Vagina (tissue), 2 donors: Measurements from ENCODE around the gene NUDT14. TPM values are rescaled to one million over a fixed set of nuclear protein-coding genes. Genes with fewer than 3 reads are reported as not detected.

ENCODE experiments used
- DNase-seq, 2 donors: peaks; one replicate each; pipeline ENCODE4 v3.0.0-alpha.2; 2017; ENCODE audit errors: extremely low spot score in 2 of 2
- H3K27ac ChIP-seq: fragments of 200-600 bp; sonication (generic); one replicate; pipeline ENCODE4 v1.5.1; 2019
- H3K27me3 ChIP-seq: fragments of 200-600 bp; sonication (generic); one replicate; pipeline ENCODE4 v1.5.1; 2019
- H3K36me3 ChIP-seq, 2 donors: fragments of 200-600 bp; sonication (generic); one replicate each; pipeline ENCODE4 v1.5.1; 2017 to 2019
- H3K4me1 ChIP-seq: fragments of 200-600 bp; sonication (generic); one replicate; pipeline ENCODE4 v1.5.1; 2019
- H3K4me3 ChIP-seq, 2 donors: fragments of 200-600 bp; sonication (generic); 1 replicate in 1 of 2; 2 replicates in 1 of 2; pipeline ENCODE4 v1.5.1; 2016 to 2019
- H3K9me3 ChIP-seq: fragments of 200-600 bp; sonication (generic); one replicate; pipeline ENCODE4 v1.5.1; 2019
- POLR2A ChIP-seq, 2 donors: fragments of 450-650 bp; IDR thresholded peaks; one replicate each; pipeline ENCODE4 v1.6.1; 2017; ENCODE audit warnings: antibody characterized with exemption in 2 of 2, mild to moderate bottlenecking in 2 of 2, moderate library complexity in 2 of 2
- POLR2AphosphoS5 ChIP-seq, 2 donors: sonication (generic); formaldehyde crosslinking; IDR thresholded peaks; one replicate each; pipeline ENCODE4 v1.9.0; 2017; ENCODE audit warnings: antibody characterized with exemption in 2 of 2, mild to moderate bottlenecking in 2 of 2, low read depth in 1 of 2; ENCODE audit not compliant: insufficient read depth in 1 of 2
- intact Hi-C: fragments of 100-400 bp; cut with DNase I; formaldehyde crosslinking; loops from one replicate; pipeline ENCODE4 v1.15.1; 2023
- total RNA-seq: library from RNA; depleted of rRNA; stranded (reverse); fragments of >200 nt; gene quantifications from one replicate; pipeline ENCODE4 v1.2.3, GENCODE V29; 2016
- TF ChIP-seq, protein P1 (sequence below), 3 experiments: fragments of 450-650 bp in 2 of 3; fragments of 200-600 bp in 1 of 3; sonication (generic) in 1 of 3; IDR thresholded peaks; one replicate each; pipeline ENCODE4 v1.5.1; 2017 to 2019; ENCODE audit warnings: antibody characterized with exemption in 3 of 3, mild to moderate bottlenecking in 2 of 3, moderate library complexity in 2 of 3

The NUDT14 gene
- total RNA-seq, 1 donor from 2014 or later, result 11.0 TPM

GRCh38 chr14:105178069-105178867 lies 2.8 kb downstream of the NUDT14 start:
- H3K9me3 ChIP-seq, result no peaks in the 10 kb centered on the region
- H3K27ac ChIP-seq, result no peak overlapping the region
- H3K4me1 ChIP-seq, result peaks cover 56% of the 10 kb centered on the region
- no peaks in the 10 kb centered on the region for H3K36me3 ChIP-seq
- TF ChIP-seq POLR2A (IDR thresholded peaks at IDR 0.05), result no peak
- TF ChIP-seq, protein P1, sequence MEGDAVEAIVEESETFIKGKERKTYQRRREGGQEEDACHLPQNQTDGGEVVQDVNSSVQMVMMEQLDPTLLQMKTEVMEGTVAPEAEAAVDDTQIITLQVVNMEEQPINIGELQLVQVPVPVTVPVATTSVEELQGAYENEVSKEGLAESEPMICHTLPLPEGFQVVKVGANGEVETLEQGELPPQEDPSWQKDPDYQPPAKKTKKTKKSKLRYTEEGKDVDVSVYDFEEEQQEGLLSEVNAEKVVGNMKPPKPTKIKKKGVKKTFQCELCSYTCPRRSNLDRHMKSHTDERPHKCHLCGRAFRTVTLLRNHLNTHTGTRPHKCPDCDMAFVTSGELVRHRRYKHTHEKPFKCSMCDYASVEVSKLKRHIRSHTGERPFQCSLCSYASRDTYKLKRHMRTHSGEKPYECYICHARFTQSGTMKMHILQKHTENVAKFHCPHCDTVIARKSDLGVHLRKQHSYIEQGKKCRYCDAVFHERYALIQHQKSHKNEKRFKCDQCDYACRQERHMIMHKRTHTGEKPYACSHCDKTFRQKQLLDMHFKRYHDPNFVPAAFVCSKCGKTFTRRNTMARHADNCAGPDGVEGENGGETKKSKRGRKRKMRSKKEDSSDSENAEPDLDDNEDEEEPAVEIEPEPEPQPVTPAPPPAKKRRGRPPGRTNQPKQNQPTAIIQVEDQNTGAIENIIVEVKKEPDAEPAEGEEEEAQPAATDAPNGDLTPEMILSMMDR (IDR thresholded peaks at IDR 0.05), result no peak
- TF ChIP-seq POLR2AphosphoS5 (IDR thresholded peaks at IDR 0.05; ENCODE audit: insufficient read depth in 1 of 2, low read depth in 1 of 2), result no peak
- intact Hi-C loops, result no loop called here
- no peak for DNase-seq
- H3K4me3 ChIP-seq, result no peak overlapping the region
- H3K27me3 ChIP-seq, result no peaks in the 10 kb centered on the region

GRCh38 chr14:105177082-105177481 lies 4.0 kb downstream of the NUDT14 start:
- Histone ChIP-seq H3K36me3 (no peaks in the 10 kb centered on the region), H3K4me1 (peaks cover 49% of the 10 kb centered on the region), H3K4me3 (no peak overlapping the region), H3K27ac (no peak overlapping the region), H3K9me3 (no peaks in the 10 kb centered on the region), H3K27me3 (no peaks in the 10 kb centered on the region)
- DNase-seq, result no peak
- intact Hi-C loops, result no loop called here
- TF ChIP-seq POLR2AphosphoS5 (IDR thresholded peaks at IDR 0.05; ENCODE audit: insufficient read depth in 1 of 2, low read depth in 1 of 2), result no peak
- TF ChIP-seq, protein P1 (IDR thresholded peaks at IDR 0.05), result no peak

GRCh38 chr14:105176513-105176912 lies 4.6 kb downstream of the NUDT14 start:
- H3K36me3 ChIP-seq, result no peaks in the 10 kb centered on the region
- no peaks in the 10 kb centered on the region for H3K9me3 ChIP-seq
- intact Hi-C loops, result no loop called here
- no peak overlapping the region for H3K4me3 ChIP-seq
- no peaks in the 10 kb centered on the region for H3K27me3 ChIP-seq
- peaks cover 44% of the 10 kb centered on the region for H3K4me1 ChIP-seq
- no peak for DNase-seq
- TF ChIP-seq POLR2A (IDR thresholded peaks at IDR 0.05), result no peak
- TF ChIP-seq POLR2AphosphoS5 (IDR thresholded peaks at IDR 0.05; ENCODE audit: insufficient read depth in 1 of 2, low read depth in 1 of 2), result no peak
- TF ChIP-seq, protein P1 (IDR thresholded peaks at IDR 0.05), result no peak
- H3K27ac ChIP-seq, result no peak overlapping the region

DNA sequence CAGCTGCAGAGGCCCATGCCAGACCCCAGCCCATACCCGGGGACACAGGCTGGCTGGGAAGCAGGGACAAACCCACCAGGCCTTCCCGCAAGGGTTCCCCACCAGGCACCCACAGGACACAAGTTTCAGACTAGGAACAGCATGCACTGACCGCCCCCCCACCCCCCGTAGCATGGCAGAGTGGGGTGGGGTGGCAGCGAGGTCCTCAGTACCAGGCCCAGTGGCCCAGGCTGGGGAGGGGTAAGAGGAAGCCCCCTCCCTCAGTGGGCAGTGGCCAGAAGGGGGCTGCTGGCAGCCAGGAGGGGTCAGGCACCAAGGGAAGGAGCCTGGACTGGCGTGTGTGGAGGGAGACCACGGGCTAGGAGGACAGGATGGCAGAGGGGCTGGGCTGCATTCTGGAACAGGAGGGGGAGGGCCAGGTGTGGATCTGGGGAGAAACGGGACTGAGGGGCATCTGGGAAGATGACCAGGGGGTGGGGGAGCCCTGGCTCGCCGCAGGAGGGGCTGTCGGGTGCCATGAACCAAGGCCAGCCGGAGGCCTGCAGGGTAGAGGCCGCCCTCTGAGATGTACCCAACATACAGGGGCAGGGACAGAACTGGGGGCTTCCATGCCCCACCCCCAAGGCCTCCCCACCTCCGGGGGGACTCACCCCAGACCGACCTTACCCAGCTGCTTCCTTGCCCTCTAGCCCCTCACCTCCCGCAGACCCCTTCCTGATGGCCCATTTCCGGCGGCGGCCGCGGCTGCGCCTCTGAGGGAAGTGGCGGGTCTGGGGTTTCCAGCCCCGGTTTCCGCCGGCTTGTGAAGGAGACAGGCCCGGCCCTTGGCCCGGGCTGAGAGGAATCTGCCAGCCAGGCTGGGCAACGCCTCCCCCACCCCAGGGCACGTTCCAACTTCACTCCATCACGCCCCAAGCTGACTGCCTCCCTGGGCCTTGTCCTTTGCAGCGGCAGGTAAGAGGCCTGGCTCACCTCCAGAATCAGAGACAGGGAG lies 6.9 kb downstream of the NUDT14 start:
- Histone ChIP-seq H3K27me3 (no peaks in the 10 kb centered on the region), H3K9me3 (no peaks in the 10 kb centered on the region), H3K4me1 (peaks cover 39% of the 10 kb centered on the region), H3K4me3 (no peak overlapping the region), H3K27ac (no peak overlapping the region), H3K36me3 (no peaks in the 10 kb centered on the region)
- DNase-seq, result no peak
- intact Hi-C loops, result no loop called here
- TF ChIP-seq POLR2AphosphoS5 (IDR thresholded peaks at IDR 0.05; ENCODE audit: insufficient read depth in 1 of 2, low read depth in 1 of 2), result no peak

GRCh38 chr14:105173145-105173544 lies 8.0 kb downstream of the NUDT14 start:
- H3K27me3 ChIP-seq, result no peaks in the 10 kb centered on the region
- intact Hi-C loops, result no loop called here
- no peaks in the 10 kb centered on the region for H3K9me3 ChIP-seq
- no peak overlapping the region for H3K4me3 ChIP-seq
- H3K36me3 ChIP-seq, result no peaks in the 10 kb centered on the region
- H3K4me1 ChIP-seq, result peaks cover 41% of the 10 kb centered on the region
- TF ChIP-seq POLR2AphosphoS5 (IDR thresholded peaks at IDR 0.05; ENCODE audit: insufficient read depth in 1 of 2, low read depth in 1 of 2) (no peak), POLR2A (IDR thresholded peaks at IDR 0.05) (no peak)
- TF ChIP-seq, protein P1 (IDR thresholded peaks at IDR 0.05), result no peak
- DNase-seq, result no peak
- H3K27ac ChIP-seq, result no peak overlapping the region
